HEK293 (cell line): ENCODE results near the gene AGGF1.

Experiments used
- CTCF ChIA-PET: fragments of 350-600 bp; formaldehyde crosslinking; extraction: SDS; loops from one replicate; lab custom pipeline; 2021; ENCODE audit warnings: antibody characterized with exemption; lab: Yijun Ruan, JAX
- POLR2A ChIA-PET: fragments of 300-600 bp; formaldehyde crosslinking; extraction: SDS; loops from one replicate; lab custom pipeline; 2020; ENCODE audit warnings: antibody characterized with exemption, inconsistent platforms; lab: Yijun Ruan, JAX
- H3K27ac ChIP-seq: fragments of 200-500 bp; sonication (Bioruptor generic); 2 replicates; pipeline ENCODE4 v1.5.1; 2014; ENCODE audit warnings: low read depth, low read length, control low read depth, inconsistent platforms; ENCODE audit errors: extremely low read depth
- H3K36me3 ChIP-seq, 2 experiments: fragments of 200-500 bp in 1 of 2; sonication (Bioruptor generic) in 1 of 2; 1 replicate in 1 of 2; 2 replicates in 1 of 2; pipeline ENCODE4 v1.5.1; 2014 to 2017; ENCODE audit warnings: inconsistent platforms in 2 of 2, low read length in 2 of 2; ENCODE audit not compliant: control insufficient read depth in 2 of 2, insufficient read depth in 1 of 2
- H3K4me1 ChIP-seq: fragments of 200-500 bp; sonication (Bioruptor generic); 2 replicates; pipeline ENCODE4 v1.5.1; 2014; ENCODE audit warnings: mild to moderate bottlenecking, low read length, inconsistent platforms; ENCODE audit not compliant: control insufficient read depth, insufficient read depth
- H3K4me3 ChIP-seq: 2 replicates; pipeline ENCODE4 v1.5.1; 2011; ENCODE audit warnings: low read depth, mild to moderate bottlenecking, control low read depth, low read length, moderate library complexity
- H3K9me3 ChIP-seq: fragments of 200-500 bp; sonication (Bioruptor generic); 2 replicates; pipeline ENCODE4 v1.5.1; 2014; ENCODE audit warnings: low read depth, low read length, inconsistent platforms; ENCODE audit not compliant: control insufficient read depth, insufficient read depth
- HIC1 ChIP-seq: fragments of 450-650 bp; formaldehyde crosslinking; IDR thresholded peaks from 2 replicates; pipeline ENCODE4 v1.5.1; 2016; ENCODE audit warnings: missing biosample characterization, missing genetic modification characterization
- HOXA7 ChIP-seq: sonication (generic); formaldehyde crosslinking; IDR thresholded peaks from 2 replicates; pipeline ENCODE4 v1.8.1; 2022; ENCODE audit warnings: missing genetic modification reagents, borderline replicate concordance
- KLF8 ChIP-seq: fragments of 450-650 bp; formaldehyde crosslinking; IDR thresholded peaks from 2 replicates; pipeline ENCODE4 v1.5.1; 2016; ENCODE audit warnings: missing biosample characterization, missing genetic modification characterization
- MEIS1 ChIP-seq: sonication (generic); formaldehyde crosslinking; IDR thresholded peaks from 2 replicates; pipeline ENCODE4 v1.8.1; 2022; ENCODE audit warnings: missing genetic modification reagents, mild to moderate bottlenecking, borderline replicate concordance
- PRDM6 ChIP-seq: fragments of 450-650 bp; formaldehyde crosslinking; IDR thresholded peaks from 2 replicates; pipeline ENCODE4 v1.5.1; 2017; ENCODE audit warnings: missing biosample characterization, missing genetic modification characterization
- REST ChIP-seq: fragments of 450-650 bp; formaldehyde crosslinking; IDR thresholded peaks from 2 replicates; pipeline ENCODE4 v1.5.1; 2016; ENCODE audit warnings: missing biosample characterization, missing genetic modification characterization
- ZBTB21 ChIP-seq: fragments of 450-650 bp; formaldehyde crosslinking; IDR thresholded peaks from 2 replicates; pipeline ENCODE4 v1.5.1; 2017; ENCODE audit warnings: missing biosample characterization, missing genetic modification characterization
- ZBTB26 ChIP-seq: fragments of 450-650 bp; formaldehyde crosslinking; optimal IDR thresholded peaks from 2 replicates; pipeline ENCODE3; 2016; ENCODE audit warnings: missing biosample characterization, mild to moderate bottlenecking, missing genetic modification characterization
- ZNF10 ChIP-seq: fragments of 450-650 bp; formaldehyde crosslinking; IDR thresholded peaks from 2 replicates; pipeline ENCODE4 v1.5.1; 2017; ENCODE audit warnings: missing biosample characterization, missing genetic modification characterization
- ZNF416 ChIP-seq: fragments of 450-650 bp; formaldehyde crosslinking; IDR thresholded peaks from 2 replicates; pipeline ENCODE4 v1.5.1; 2016; ENCODE audit warnings: missing biosample characterization, missing genetic modification characterization
- ZNF544 ChIP-seq: fragments of 450-650 bp; formaldehyde crosslinking; IDR thresholded peaks from 2 replicates; pipeline ENCODE4 v1.5.0; 2017; ENCODE audit warnings: missing biosample characterization, missing genetic modification characterization
- ZNF596 ChIP-seq: fragments of 450-650 bp; IDR thresholded peaks from 2 replicates; pipeline ENCODE4 v1.5.0; 2018; ENCODE audit warnings: missing biosample characterization, mild to moderate bottlenecking, missing genetic modification characterization, moderate library complexity
- ZNF600 ChIP-seq: fragments of 450-650 bp; formaldehyde crosslinking; IDR thresholded peaks from 2 replicates; pipeline ENCODE4 v1.5.1; 2016; ENCODE audit warnings: missing biosample characterization, missing genetic modification characterization
- ZNF621 ChIP-seq: fragments of 450-650 bp; formaldehyde crosslinking; IDR thresholded peaks from 2 replicates; pipeline ENCODE4 v1.5.1; 2017; ENCODE audit warnings: missing biosample characterization, missing genetic modification characterization
- ZNF660 ChIP-seq: fragments of 450-650 bp; IDR thresholded peaks from 2 replicates; pipeline ENCODE4 v1.5.1; 2018; ENCODE audit warnings: missing biosample characterization, mild to moderate bottlenecking, missing genetic modification characterization
- ZNF777 ChIP-seq: fragments of 450-650 bp; formaldehyde crosslinking; IDR thresholded peaks from 2 replicates; pipeline ENCODE4 v1.5.1; 2017; ENCODE audit warnings: missing biosample characterization, missing genetic modification characterization, borderline replicate concordance
- ZNF837 ChIP-seq: fragments of 450-650 bp; formaldehyde crosslinking; IDR thresholded peaks from 2 replicates; pipeline ENCODE4 v1.5.1; 2016; ENCODE audit warnings: missing biosample characterization, missing genetic modification characterization
- ZSCAN30 ChIP-seq: fragments of 450-650 bp; IDR thresholded peaks from 2 replicates; pipeline ENCODE4 v1.5.1; 2018; ENCODE audit warnings: missing biosample characterization, mild to moderate bottlenecking, missing genetic modification characterization, moderate library complexity
- TF ChIP-seq, protein P1 (sequence below): fragments of 450-650 bp; formaldehyde crosslinking; IDR thresholded peaks from 2 replicates; pipeline ENCODE4 v1.5.1; 2016; ENCODE audit warnings: missing biosample characterization, missing genetic modification characterization

Gene AGGF1

GRCh38 chr5:77073667-77074066, 43.5 kb downstream of the AGGF1 start:
- ChIA-PET CTCF (no interaction called here), POLR2A (no interaction called here)
- Histone ChIP-seq H3K27ac (no peak overlapping the region), H3K4me3 (no peak overlapping the region), H3K9me3 (no peaks in the 10 kb centered on the region), H3K36me3 (peaks cover 4 to 36% of the 10 kb centered on the region in 2 experiments), H3K4me1 (no peaks in the 10 kb centered on the region; the same call in 1 of the 2 replicates)
- TF ChIP-seq PRDM6 (0 out of 2 replicates have a peak, but pooled peaks have one; percentile 7), ZBTB21 (tag by site-specific recombination) (no peak), ZNF621 (tag by site-specific recombination) (no peak), ZNF416 (no peak)

GRCh38 chr5:77074745-77075144, 44.5 kb downstream of the AGGF1 start:
- Histone ChIP-seq H3K4me3 (no peak overlapping the region), H3K9me3 (no peaks in the 10 kb centered on the region), H3K36me3 (peaks cover 4 to 34% of the 10 kb centered on the region in 2 experiments), H3K27ac (no peak overlapping the region), H3K4me1 (no peaks in the 10 kb centered on the region; the same call in 1 of the 2 replicates)
- TF ChIP-seq ZNF10 (tag by site-specific recombination), result peak; percentile 65; the same call in 1 of the 2 replicates
- no peak for TF ChIP-seq HOXA7 (CRISPR knock-in tag)
- CTCF ChIA-PET, result no interaction called here
- POLR2A ChIA-PET, result interaction anchor here (0.8 kb wide), 1 partner anchor 44 kb away, joined by 4 read pairs; the partner anchor contains the start of gene AGGF1

DNA sequence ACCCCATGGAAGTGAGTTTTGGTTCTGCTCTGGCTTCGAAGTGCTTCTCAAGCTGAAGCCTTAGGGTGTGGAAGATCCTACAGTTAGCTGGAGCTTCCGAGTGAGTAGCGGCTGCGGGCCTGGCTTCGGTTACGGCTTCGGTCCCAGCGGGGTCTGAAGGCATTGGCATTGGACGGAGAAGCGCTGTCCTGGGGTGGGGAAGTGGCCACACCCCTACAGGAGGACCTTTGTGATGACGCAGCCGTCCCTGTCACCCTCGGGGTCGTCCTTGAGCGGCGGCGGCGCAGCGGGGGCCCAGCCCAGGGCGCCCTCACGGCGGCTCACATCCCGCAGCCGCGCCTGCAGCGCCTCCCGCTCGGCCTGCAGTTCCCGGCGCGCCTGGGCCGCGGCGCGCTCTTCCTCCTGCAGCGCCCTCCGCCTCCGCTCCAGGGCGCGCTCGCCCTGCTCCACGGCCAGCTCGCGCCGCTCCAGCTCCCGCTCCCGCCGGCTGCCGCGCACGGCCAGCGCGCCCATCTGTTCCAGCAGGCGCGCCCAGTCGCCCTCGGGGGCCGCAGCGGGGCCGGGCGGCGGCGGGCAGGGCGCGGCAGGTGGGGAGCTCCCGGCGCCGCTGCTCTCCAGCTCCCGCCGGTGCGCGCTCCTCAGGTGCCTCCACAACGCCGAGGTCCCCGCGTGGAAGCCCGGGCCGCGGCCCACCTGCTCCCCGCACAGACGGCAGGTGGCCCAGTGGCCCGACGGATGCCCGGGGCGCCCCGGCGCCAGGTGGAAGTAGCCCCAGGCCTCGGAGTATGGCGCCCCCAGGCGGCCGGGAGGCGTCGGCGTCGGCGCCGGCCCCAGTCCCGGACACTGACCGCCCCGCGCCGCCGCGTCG, 47.0 kb downstream of the AGGF1 start:
- CTCF ChIA-PET, result interaction anchor here (0.6 to 2.6 kb wide), 17 partner anchors 10 to 1674 kb away, joined by 3 to 33 read pairs (median 4); partner anchors contain the start of gene ZBED3
- peaks cover 0 to 27% of the 10 kb centered on the region in 2 experiments; a peak in 1 of 3 replicates for H3K36me3 ChIP-seq
- POLR2A ChIA-PET, result interaction anchor here (0.6 to 1.9 kb wide), 6 partner anchors 9 to 930 kb away, joined by 3 to 10 read pairs (median 4); partner anchors contain the start of genes AGGF1, WDR41 and ZBED3
- peak overlapping the region; percentile 85 for H3K27ac ChIP-seq
- H3K9me3 ChIP-seq, result no peaks in the 10 kb centered on the region
- peaks cover 3% of the 10 kb centered on the region for H3K4me1 ChIP-seq
- H3K4me3 ChIP-seq, result peak overlapping the region; percentile 34
- TF ChIP-seq ZNF777 (tag by site-specific recombination), result no peak
- no peak for TF ChIP-seq ZNF10 (tag by site-specific recombination)
- TF ChIP-seq ZNF544 (tag by site-specific recombination), result no peak
- TF ChIP-seq ZBTB26 (tag by site-specific recombination), result peak; percentile 37
- no peak for TF ChIP-seq MEIS1
- no peak for TF ChIP-seq HIC1
- TF ChIP-seq ZNF600 (tag by site-specific recombination), result peak; percentile 54; the same call in 1 of the 2 replicates
- TF ChIP-seq KLF8 (tag by site-specific recombination), result no peak
- 0 out of 2 replicates have a peak, but pooled peaks have one; percentile 24 for TF ChIP-seq ZNF660 (tag by site-specific recombination)
- TF ChIP-seq REST, result no peak
- no peak for TF ChIP-seq ZSCAN30
- TF ChIP-seq, protein P1, sequence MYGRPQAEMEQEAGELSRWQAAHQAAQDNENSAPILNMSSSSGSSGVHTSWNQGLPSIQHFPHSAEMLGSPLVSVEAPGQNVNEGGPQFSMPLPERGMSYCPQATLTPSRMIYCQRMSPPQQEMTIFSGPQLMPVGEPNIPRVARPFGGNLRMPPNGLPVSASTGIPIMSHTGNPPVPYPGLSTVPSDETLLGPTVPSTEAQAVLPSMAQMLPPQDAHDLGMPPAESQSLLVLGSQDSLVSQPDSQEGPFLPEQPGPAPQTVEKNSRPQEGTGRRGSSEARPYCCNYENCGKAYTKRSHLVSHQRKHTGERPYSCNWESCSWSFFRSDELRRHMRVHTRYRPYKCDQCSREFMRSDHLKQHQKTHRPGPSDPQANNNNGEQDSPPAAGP (tag by site-specific recombination), result no peak
- TF ChIP-seq ZNF596 (tag by site-specific recombination), result 0 out of 2 replicates have a peak, but pooled peaks have one; percentile 22
- no peak for TF ChIP-seq ZBTB21 (tag by site-specific recombination)
- TF ChIP-seq ZNF837, result no peak
